Inflammatory macrophage (primary cell): ENCODE data around the gene TRAF3.
A peak's percentile ranks its signal among the peaks of the same experiment; 100 is the strongest.

Experiments used
- DNase-seq, 2 donors: peaks; one replicate each; pipeline ENCODE4 v3.0.0-alpha.2; 2020 to 2022

The TRAF3 gene

DNA sequence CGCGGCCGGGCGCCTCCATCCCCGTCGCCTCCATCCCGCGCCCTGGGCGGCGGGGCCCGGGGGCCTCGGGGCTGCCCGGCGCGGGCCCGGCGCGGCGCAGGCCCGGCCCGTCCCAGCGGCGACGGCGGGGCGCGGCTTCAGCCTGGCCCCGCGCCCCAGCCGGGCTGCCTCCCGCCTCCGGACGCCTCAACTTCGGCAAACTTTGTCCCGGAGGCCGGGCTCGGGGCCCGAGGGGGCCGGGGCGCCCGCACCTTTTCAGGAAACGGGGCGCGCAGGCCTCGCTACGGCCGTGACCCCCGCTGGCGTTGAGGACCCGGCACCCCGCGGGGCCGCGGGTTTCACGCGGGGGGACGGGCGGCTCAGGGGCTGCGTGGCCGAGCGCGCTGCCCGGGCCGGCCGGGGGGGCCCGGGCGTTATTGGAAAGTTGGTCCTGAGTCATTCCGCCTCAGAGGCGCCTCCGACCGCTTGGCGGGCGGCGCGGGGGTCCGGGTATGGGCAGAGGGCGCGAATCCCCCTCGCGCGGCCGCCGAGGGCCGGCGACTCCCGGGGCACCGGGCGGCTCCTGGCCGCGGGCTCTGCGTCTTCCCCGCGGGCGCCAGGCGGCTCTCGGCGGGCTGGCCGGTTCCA lies 575 bp downstream of the TRAF3 start:
- DNase-seq, result peak in 1 of 2 donors; percentile 25

DNA sequence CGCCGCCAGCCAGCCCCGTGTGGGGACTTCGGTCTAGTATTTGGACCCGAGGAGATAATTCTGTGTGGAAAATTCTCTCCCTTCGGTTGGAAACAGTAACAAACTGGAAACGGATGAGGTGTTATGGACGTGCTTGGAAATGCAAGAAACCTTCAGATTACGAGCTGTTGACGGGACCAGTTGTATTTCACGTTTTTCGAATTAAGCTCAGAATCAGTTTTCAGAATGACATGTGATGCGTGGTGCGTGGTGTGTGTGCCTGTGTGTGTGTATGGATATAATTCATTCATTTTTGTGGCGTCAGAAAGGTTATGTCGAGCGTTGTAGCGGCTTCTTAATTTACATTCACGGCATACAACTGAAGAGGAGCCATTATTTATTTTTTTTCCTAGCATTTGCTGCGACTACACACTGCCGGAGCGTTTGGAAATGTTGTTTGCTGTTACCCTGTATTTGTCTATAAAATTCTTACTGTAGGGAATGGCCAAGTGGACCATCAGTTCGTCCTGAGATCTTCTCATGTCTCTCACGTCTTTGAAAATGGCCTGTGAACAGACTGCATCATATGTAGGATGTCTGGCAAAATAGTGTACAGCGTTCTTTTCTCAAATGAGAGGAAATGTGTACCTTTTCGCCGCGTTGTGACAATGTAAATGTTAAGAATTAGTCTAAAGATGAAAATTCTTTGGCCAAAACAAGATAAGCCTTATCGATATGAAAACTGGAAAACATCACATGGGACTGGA lies 1.3 kb downstream of the TRAF3 start:
- peak; percentile 26 to 35 for DNase-seq

DNA sequence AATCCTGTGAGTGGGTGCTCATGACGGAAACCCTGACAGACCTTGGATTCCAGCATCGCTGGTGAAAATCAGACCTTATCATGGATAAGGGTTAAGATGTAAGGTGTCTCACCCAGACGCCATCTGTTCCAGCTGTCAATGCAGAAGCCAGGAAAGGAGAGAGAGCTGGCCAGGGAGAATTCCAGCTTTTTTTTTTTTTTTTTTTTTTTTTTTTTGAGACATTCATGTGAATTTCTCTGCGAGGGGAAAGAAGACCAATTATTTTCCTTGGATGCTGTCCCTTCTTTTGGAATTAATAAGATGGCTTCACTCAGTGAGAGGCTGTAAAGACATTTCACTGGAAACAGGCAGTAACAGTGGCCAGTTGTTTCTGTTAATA lies 1.8 kb downstream of the TRAF3 start:
- no peak for DNase-seq

DNA sequence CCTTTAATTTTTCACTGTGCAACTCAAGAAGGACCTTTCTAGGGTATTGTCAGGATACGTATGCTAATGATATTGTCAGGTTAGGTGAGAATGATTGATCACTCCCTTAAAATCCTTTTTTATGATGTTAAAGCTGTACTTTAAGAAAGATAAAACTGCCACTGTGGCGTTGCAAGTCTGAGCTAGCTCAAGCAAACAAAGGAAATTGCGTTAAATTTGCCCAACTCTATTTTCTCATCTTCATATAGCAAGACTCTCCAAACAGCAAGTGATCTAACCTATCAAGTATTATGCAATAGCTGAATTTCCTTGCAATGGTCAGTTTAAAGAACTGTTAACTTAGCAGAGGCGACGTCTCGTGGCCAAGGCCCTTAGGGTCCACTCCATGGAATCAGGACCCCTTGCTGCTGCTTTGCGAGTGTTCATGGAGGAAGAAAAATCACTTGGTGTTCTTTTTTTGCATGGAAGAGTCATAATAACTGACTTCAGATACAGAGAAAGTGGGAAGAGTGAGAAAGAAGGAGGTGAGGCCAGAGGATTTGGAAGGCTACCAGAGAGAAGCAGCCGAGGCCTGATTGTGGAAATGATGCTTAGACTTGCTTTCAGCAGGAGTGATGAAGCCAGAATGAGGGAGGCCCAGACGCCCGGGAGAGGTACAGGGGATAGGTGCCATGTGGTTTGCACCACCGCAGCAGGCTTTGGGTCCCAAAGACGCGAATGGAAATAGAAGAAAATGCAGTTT lies 2.5 kb downstream of the TRAF3 start:
- DNase-seq, result peak; percentile 68 to 89

DNA sequence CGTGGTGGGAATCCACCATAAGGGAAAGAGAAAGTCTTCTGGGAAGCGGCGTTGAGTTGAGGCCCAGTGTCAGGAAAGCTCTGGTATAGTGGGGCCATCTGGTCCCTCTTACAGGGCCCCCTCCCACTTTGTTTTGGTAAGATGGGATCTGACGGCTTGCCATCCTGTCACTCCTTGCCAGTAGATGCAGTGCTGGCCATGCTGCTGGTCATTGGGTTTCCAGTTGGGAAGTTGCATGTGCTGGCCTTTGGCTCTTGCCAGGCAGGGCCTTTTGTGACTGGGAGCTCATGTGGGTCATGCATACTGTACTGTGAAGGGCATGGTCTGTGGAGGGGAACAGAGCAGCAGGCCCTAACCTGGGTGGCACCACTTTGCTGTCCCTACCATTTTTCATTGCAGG lies 3.8 kb downstream of the TRAF3 start:
- no peak for DNase-seq

DNA sequence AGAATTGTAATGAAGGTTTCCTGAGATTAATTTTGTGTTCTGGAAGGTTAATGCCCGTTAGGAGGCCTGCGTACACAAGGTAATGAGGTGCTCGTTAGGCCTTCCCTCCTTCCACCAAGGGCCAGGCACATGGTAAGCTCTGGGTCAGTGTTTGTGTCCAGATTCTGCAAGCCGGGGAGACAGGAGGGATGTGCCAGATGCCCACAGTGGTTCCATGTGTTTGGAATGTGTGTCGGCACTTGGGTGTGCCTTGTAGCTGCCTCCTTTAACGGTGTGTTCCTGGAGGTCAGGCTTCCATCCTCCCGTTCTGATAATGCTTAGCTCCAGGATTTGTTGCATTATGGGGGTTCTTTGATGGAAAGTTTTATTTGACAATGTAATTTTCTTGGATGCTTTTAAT lies 5.7 kb downstream of the TRAF3 start:
- no peak for DNase-seq

DNA sequence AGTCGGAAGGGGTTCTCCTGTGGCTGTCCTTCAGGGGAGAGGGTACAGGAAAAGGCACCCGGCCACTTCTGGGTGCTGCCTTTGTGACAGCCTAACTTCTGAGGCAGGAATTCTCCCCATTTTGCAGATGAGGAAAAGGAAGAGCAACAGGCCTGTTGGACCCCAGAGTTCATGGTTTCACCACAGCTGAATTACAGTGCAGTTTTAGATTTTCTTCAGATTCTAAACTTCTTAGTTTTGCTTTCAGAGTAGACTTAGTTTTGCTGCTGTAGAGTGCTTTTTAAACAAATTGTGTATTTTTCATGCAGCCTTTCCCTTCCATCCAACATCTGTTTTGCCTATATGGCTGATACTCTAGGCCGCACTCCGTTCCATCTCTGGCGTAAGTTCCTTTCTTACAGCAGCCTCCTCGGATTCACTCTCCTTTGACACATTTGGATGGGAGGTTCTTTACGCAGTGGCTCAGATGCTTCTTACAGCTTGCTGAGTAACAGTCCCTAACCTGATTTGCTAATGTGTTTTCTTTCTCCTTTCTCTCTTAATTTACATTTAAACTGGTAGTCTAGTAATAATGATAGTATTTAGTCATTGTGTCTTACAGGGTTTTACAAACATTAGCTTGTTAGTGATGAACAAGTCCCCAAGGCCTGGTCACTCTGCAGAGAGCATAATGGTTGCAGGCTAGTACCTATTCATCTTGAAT lies 7.8 kb downstream of the TRAF3 start:
- no peak for DNase-seq

DNA sequence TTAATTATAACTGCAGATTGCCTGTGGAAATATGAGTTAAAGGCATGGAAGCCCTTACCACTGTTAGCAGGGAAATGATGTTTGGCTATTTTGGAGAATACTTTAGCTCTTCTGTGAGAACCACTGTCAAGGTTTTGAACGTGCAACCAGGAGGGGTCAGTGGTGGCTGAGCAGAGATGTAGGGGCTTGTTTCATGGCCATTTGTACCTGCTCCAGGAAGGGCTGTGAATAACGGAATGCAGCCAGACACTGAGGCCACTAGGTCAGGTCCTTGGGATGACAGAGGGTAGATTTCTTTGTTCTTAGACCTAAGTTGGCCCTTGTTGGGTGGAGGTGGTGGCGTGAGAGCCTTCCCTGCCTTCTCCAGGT lies 8.3 kb downstream of the TRAF3 start:
- no peak for DNase-seq

DNA sequence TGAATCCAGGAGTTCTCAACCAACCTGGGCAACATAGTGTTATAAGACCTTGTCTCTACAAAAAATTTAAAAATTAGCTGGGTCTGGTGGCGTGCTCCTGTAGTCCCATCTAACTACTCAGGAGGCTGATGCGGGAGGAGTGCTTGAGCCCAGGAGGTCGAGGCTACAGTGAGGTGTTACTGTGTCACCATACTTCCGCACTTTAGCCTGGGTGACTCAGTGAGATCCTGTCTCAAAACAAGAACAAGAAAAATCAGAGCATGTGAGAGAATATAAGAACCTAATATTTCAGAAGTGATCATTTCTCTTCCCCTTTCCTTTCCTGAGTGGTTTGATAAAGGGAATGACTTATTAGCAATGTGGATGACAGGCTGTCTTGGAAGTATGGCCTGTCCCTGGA lies 9.5 kb downstream of the TRAF3 start:
- DNase-seq, result peak; percentile 77 to 78

DNA sequence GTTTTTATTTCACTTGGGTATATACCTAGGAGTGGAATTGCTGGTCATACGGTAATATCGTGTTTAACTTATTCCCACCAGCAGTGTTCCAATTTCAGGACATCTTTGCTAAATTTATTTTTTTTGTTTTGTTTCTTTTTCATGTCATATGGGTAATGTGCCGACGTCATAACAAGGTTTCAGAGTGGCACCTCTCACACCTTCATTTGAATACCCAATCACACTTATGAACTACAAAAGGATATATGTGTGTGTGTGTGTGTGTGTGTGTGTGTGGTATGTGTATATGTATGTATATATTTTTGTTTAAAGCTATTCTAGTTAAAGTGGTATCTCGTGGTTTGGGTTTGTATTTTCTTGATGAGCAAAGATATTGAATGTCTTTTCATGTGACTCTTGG lies 12.1 kb downstream of the TRAF3 start:
- no peak for DNase-seq

DNA sequence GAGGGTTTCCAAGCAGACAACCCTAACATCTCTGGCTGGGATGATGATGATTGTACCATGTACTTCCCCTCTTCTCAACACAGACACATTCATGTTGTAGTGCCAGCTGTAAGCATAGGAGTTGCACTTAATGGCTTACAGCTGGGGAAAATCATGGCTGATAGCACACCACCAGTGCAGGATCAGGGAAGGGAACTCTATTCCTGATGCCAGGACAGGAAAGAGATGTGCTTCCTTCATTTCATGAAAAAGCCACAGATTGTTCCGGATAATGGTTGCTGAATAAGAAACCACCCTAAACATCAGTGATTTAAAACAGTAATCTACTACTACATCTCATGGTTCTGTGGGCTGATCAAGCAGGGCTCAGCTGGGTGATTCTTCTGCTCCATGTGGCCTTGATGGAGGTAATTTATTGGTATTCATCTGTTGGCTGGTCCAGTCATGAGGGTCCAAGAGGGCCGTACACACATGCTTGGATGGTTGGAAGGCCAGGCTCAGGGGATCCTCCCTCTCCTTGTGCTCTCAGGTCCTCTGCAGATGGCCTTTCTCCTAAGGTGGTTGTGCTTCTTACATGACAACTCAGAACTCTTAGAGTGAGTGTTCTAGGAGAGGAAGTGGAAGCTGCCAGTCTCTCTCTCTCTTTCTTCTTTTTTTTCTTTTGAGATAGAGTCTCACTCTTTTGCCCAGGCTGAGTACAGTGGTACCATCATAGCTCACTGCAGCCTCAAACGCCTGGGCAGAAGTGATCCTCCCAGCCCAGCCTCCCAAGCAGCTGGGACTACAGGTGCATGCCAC lies 16.5 kb downstream of the TRAF3 start:
- DNase-seq, result no peak

DNA sequence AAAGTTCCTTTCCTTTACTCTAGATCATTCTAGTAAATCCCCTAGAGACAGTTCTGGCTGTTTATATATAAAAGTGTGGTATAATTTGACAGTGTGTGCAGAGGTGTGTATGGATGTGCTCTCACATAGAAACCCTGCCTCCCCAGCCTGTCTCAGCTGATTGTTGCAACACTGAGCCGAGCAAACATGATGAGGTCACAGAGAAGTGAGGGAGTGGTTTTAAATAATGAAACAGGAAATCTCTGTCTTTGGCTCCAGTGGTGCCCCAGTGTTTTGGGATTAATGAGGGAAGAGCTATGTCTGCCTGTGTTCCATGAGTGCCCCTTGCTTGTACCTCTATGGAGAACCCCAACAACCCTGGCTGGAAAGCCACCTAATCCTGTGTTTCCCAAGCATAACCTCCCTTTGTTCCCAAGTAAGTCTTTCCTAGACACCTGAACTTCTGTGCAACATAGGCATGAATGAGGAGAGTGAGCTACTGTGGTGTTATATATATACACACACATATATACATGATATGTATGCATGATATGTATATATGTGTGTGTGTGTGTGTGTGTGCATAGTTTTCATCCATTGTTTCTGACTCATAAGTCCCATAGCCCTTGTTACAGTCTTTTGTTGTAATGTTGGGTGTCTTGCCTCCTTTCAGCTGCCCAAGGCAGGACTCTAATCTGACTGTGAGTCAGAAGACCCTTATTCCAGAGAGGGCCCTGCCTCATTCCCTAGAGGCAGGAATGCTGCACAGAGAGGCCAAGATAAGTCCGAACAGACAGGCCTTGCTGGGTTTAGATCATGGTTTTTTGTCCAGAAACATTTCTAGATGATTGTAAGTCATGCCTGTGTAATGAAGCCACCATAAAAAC lies 18.0 kb downstream of the TRAF3 start:
- DNase-seq, result peak; percentile 73 to 83

DNA sequence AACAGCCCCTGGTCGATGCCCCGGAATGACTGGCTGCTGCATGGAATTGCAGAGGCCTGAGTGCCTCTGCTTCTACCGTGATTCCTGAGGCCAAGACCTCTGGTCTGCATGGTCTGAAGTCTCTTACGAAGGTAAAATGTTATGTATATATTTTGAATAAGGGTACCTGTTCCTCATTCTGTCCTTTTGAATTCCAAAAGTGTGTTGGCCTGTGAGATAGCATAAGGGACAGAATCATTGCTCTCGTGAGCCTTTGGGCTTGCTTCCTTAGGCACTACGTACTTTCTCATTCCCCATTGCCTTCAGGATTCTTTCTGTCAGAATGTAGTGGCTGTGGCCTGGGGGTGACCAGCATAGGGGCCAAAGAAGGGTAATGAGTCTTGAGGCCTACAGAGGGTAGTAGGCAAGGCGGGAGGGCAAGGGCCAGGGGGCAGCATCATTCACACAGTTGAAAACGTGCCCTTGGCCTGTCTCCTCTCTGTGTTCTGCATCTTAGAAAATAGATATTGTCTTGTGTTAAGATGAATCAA lies 19.5 kb downstream of the TRAF3 start:
- no peak for DNase-seq

DNA sequence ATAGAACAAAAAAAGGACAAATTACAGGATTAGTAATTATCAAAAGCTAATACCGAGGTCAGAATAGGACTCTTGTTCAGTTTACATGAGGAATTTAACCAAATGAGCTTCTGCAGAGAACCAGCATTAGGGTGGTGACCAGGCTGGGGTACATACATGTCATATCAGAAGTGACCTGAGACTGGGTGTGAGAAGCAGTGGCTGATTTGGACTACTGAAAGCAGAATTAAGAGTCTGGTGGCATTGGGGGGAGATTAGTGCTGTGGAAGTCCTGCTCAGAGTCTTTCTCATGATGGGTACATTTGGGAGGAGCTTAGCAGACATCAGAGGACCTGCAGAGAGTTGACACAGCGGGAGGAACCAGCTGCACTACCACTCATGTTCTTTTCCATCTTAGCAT lies 21.7 kb downstream of the TRAF3 start:
- DNase-seq, result no peak

DNA sequence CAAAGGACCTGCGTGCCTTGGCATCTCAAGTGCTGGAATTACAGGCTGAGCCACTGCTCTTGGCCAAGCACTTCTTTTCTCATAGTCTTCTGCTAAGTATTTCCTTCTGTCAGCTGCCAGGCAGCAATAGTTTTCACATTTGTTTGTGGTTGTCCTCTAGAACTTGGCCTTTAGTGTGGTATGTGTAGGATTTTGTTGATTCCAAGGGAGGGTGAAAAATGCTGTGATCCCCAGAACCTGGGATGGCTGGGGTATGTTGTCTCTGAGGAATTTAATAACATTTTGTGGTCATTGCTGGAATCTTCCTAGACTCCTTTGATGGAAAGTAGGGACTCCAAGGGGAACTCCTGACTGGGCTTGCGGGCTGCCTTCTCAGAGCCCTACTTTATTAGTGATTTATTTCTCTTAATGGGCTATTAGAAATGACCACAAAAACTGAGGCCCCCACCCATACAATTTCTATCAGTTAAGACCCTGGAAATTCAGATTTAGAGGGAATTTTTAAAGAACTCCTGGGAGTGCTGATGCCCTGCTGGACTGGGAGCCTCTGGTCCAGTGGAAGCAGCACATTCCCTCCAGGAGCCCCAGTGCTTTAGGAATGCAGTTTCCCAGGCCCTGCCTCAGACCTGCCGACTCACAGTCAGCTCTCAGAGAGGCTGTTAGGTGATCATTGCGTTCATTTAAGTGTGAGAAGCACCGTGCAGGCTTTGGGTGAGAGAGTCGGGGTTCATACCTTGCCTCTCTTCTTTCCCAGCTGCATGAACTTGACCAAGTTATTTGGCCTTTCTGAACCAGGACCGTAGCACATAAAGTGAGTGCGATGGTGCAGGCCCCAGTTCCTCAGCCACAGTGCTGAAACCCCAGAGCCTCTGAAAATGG lies 22.7 kb downstream of the TRAF3 start:
- no peak for DNase-seq

DNA sequence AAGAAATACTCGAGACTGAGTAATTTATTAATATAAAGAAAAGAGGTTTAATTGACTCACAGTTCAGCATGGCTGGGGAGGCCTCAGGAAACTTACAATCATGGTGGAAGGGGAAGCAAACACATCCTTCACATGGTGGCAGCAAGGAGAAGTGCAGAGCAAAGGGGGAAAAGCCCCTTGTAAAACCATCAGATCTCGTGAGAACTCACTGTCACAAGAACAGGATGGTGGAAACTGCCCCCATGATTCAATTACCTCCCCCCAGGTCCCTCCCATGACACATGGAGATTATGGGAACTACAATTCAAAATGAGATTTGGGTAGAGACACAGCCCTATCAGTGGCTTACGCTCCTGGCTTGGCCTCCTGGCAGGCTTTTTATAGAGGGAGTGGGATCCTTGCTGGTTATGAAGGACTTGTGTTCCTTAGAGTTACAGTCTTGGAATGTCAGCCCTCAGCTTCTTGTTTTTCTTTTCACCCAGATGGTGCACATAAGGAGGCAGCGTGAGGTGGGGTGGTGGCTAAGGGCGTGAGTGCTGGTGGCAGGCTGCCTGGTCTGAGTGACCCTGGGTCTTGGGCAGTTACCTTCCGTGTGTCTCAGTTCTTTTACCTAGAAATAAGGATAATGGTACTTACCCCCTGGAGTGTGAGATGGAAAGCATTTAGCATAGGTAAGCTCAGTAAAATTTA lies 25.7 kb downstream of the TRAF3 start:
- peak in 1 of 2 donors; percentile 6 for DNase-seq

DNA sequence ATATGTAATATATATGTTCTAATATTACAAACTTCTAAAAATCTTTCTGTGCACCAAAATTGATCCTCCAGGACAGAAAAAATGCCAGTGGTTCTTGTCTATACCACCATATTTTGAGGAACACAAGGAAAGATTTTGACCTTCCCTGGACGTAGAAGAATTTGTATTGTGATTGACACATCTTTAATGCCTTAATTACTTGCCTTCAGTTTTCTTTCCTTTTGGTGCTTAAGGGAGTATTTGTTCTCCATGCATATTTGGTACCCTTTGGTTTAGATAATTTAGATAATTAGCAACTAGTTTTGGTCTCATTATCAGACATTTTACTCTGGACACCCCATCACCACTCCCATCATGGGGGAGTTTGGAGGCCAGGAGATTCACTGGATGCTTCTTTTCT lies 27.6 kb downstream of the TRAF3 start:
- DNase-seq, result no peak

DNA sequence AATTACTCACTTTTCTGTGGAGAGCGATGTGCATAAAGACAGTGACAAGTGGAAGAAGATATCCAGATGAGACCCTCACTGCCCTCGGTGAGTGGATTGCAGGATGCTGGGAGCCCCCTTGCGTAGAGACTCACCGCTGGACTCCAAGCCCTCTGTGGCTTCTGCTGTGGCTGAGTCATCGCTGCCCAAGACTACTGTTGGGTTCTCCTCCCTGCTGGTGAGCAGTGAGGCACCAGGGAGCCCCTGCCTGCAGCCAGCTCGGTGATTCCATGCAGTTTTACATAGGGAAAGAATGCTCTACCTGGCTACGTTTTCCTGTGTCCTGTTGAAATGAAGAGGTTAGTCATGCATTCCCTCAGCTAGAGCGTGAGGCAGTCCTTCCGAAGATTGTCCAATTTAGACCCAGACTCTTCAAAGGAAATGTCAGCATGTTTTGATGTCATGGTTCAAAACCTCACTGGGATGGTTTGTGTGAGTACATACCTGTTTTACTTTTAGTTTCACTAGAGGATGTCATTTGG lies 28.2 kb downstream of the TRAF3 start:
- no peak for DNase-seq

DNA sequence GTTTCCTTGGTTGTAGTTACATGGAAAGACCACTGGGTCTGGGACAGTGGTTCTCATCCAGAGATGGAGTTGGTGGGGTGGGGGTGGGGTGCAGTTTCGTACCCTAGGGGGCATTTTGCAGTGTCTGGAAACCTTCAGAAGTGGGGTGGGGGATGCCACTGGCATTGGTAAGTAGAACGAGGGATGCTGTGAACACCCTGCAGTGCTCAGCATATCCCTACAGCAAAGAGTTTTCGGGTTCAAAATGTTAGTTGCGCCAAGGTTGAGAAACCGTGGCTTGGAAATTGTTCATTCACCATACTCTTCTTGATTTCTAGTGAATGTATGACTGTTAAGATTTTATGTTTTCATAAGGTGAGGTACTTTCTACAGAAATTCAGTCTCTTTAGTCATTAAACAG lies 28.7 kb downstream of the TRAF3 start:
- DNase-seq, result no peak
